ENCODE results near the gene MORN1.

- TF ChIP-seq BACH2 (CRISPR knock-in tag; IDR thresholded peaks at IDR 0.05; ENCODE audit: borderline replicate concordance) (no peak), SNAI2 (CRISPR knock-in tag; IDR thresholded peaks at IDR 0.05) (no peak), TSHZ2 (CRISPR knock-in tag; IDR thresholded peaks at IDR 0.05) (no peak), POU6F1 (CRISPR knock-in tag; IDR thresholded peaks at IDR 0.05; ENCODE audit: borderline replicate concordance, low read depth) (no peak), PATZ1 (CRISPR knock-in tag; IDR thresholded peaks at IDR 0.05; ENCODE audit: borderline replicate concordance) (no peak), ZFP30 (CRISPR knock-in tag; IDR thresholded peaks at IDR 0.05) (no peak), ZNF70 (CRISPR knock-in tag; IDR thresholded peaks at IDR 0.05) (no peak), ZNF8 (CRISPR knock-in tag; IDR thresholded peaks at IDR 0.05) (no peak), RARB (CRISPR knock-in tag; IDR thresholded peaks at IDR 0.05) (no peak), TCF4 (CRISPR knock-in tag; IDR thresholded peaks at IDR 0.05; ENCODE audit: borderline replicate concordance) (no peak), ISL1 (CRISPR knock-in tag; IDR thresholded peaks at IDR 0.05) (no peak), PPARA (CRISPR knock-in tag; IDR thresholded peaks at IDR 0.05; ENCODE audit: borderline replicate concordance) (no peak), CSRNP3 (CRISPR knock-in tag; IDR thresholded peaks at IDR 0.05) (no peak)
Measured at GRCh38 chr1:2336499-2336898, 54.9 kb downstream of the MORN1 start.
